ENCODE data around the gene PLCB4.
"Not testable (repeated sequence)": the region's sequence is repeated elsewhere in the genome, so short reads cannot be mapped to it uniquely, and the experiment has no call there.

The PLCB4 gene

GRCh38 chr20:9068841-9069663 is at the start of gene PLCB4:
Gene PLCB4 (plus strand): TSS chr20:9069087. CDS start chr20:9307815, 238,728 bp downstream.
- DNase-seq = no peak

- no peak for DNase-seq
These were observed 49.1 kb upstream of the PLCB4 start for GRCh38 chr20:9019833-9020232.

DNA sequence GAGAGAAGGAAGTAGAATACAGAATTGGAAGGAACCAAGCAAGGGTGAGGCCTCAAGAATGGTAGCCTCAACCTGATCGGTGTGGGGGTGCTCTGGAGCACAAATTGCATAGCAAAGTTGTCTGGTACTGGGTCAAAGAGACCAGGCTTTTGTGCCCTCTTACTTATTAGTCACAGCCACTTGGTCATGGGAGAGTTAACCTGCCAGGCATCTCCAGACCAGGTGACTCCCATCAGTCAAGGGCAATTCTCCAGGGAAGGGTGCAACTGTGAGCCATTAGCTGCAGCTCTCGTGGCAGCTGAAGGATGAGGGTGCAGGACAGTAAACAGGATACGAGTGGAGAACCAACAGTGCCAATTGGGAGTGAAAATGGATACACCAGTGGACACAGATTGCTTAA is 47.7 kb upstream of the PLCB4 start:
- no peak for DNase-seq

GRCh38 chr20:9021699-9022098 is 47.2 kb upstream of the PLCB4 start:
- no peak for DNase-seq

- no peak for DNase-seq
These were observed 46.5 kb upstream of the PLCB4 start for GRCh38 chr20:9022376-9022775.

- DNase-seq = no peak
These were observed 44.3 kb upstream of the PLCB4 start for GRCh38 chr20:9024606-9025005.

- DNase-seq = no peak
These were observed 43.9 kb upstream of the PLCB4 start for GRCh38 chr20:9025011-9025410.

DNA sequence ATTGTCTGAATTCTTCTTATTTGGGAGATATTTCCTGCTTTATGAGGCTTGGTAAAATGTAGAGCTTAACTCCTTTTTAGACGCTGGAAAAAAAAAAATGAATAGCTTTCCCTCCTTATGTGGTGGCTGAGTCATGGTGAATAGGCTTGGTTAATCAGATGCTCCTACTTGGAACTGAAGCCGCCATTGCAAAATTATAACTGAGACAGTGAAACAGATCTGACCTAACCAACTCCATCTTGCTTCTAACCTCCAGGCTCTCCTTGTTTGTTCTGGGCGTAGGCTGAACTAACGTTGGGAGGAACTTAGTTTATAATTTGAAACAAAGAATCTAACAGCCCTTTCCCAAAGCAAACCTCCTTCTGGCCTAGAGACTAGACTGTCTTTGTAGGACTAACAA is 43.2 kb upstream of the PLCB4 start:
- DNase-seq = no peak

- no peak for DNase-seq
These were observed 41.3 kb upstream of the PLCB4 start for GRCh38 chr20:9027626-9028025.

DNA sequence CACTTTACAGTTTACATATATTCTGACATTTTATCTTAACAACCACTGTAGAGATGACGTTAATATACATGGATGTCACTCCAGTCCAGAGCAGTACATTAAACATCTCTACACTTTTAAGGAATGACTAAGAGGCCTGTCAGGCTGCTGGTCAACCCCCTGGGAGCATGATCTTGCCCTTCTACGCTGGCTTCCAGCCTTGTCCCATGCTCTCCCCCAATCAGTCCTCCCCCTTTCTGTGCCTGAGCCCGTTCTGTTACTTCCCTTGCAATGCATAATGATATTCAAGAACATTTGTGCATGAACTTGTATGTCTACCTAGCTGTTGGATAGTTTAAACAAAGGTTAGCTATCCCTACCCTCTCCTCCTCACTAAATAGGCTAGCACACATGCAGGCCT is 40.5 kb upstream of the PLCB4 start:
- no peak for DNase-seq

- DNase-seq = no peak
These were observed 36.9 kb upstream of the PLCB4 start for GRCh38 chr20:9031991-9032390.

GRCh38 chr20:9032758-9033157 is 36.1 kb upstream of the PLCB4 start:
- no peak for DNase-seq

- no peak for DNase-seq
These were observed 33.8 kb upstream of the PLCB4 start for GRCh38 chr20:9035126-9035525.

- no peak for DNase-seq
These were observed 32.3 kb upstream of the PLCB4 start for GRCh38 chr20:9036593-9036992.

- DNase-seq = no peak
These were observed 29.9 kb upstream of the PLCB4 start for GRCh38 chr20:9038791-9039535.

DNA sequence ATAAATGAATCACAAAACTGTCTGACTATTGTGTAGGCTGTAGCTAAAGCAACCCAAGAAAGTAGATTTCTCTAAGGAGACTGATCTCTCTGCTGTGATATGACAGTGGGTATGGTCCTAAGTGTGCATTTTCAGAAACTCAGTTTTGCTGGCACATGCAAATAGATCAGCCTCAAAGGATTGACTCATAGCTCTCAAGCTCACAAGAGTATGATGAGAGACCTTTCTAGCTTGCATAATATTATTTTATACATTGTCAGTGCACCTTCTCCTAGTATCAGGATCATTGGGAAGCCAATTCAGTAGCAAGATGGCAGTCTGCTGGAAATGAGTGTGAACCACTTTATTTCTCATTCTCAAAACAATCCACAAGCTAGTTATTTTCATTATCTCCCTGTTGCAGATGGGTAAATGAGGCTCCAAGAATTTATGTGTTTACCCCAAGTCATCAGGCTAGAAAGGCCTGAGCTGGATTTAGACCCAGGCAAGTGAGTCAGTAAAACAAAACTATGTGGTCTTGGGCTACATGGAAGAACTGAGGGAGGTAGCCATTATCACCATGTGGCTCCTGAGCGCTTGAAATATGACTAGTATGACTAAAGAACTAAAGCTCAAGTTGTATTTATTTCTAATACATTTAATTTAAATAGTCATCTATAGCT is 27.9 kb upstream of the PLCB4 start:
- DNase-seq = no peak

- DNase-seq = no peak
These were observed 25.5 kb upstream of the PLCB4 start for GRCh38 chr20:9043364-9043763.

DNA sequence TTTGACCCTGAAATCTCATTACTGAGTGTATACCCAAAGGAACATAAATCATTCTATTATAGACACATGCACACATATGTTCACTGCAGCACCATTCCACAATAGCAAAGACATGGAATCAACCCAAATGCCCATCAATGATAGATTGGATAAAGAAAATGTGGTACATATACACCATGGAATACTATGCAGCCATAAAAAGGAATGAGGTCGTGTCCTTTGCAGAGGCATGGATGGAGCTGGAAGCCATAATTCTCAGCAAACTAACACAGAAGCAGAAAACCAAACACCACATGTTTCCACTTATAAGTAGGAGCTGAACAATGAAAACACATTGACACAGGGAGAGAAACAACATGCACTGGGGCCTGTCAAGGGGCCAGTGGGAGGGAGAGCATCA is 21.0 kb upstream of the PLCB4 start:
- not testable (repeated sequence) for DNase-seq

GRCh38 chr20:9051508-9051907 is 17.4 kb upstream of the PLCB4 start:
- DNase-seq = no peak

- no peak for DNase-seq
These were observed 16.8 kb upstream of the PLCB4 start for GRCh38 chr20:9052136-9052535.

GRCh38 chr20:9053108-9053507 is 15.8 kb upstream of the PLCB4 start:
- no peak for DNase-seq

- no peak for DNase-seq
These were observed 14.7 kb upstream of the PLCB4 start for GRCh38 chr20:9054176-9054575.

DNA sequence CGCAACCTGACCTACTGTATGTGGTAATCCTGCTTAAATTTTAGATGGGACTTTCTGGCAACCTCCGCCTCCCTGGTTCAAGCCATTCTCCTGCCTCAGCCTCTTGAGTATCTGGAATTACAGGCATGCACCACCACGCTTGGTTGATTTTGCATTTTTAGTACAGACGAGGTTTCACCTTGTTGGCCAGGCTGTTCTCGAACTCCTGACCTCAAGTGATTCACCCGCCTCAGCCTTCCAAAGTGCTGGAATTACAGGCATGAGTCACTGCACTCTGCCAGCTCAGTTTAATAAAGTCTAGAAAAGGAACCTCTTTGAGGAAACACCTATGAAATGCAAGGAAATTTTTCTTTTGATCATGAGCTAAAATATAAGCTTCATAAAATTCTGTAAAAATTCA is 9.0 kb upstream of the PLCB4 start:
- DNase-seq = no peak

DNA sequence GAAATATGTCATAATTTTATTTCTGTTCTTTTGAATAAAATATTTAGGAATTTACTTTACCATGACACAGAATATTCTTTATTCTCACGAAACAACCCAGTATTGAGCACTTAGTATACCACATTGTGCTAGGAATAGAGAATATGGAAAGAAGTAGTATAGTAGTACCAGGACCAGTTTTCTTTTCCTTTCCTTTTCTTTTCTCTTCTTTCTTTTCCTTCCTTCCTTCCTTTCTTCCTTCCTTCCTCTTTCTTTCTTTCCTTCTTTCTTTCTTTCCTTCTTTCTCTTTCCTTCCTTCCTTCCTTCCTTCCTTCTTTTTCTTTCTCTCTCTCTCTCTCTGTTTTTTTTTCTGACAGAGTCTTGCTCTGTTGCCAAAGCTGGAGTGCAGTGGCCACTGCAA is 7.5 kb upstream of the PLCB4 start:
- no peak for DNase-seq
